Right lobe of liver (tissue), 6 donors: ENCODE data around the gene KRTAP10-12. TPM values are rescaled to one million over a fixed set of nuclear protein-coding genes. Genes with fewer than 3 reads are reported as not detected.

Experiments
- ATAC-seq, 4 donors: fragments of 200-7000 bp; cut with Tn5 transposase; one replicate each; pipeline ENCODE4 v1.9.1; 2020; ENCODE audit warnings: mild to moderate bottlenecking in 4 of 4, moderate library complexity in 4 of 4
- DNase-seq, 3 donors: peaks; one replicate each; pipeline ENCODE4 v3.0.0-alpha.2; 2020
- H3K27ac ChIP-seq, 3 donors: fragments of 200-600 bp; one replicate each; pipeline ENCODE4 v1.8.0; 2022
- H3K27me3 ChIP-seq, 2 donors: fragments of 200-600 bp; one replicate each; pipeline ENCODE4 v1.8.0; 2022
- H3K36me3 ChIP-seq, 4 donors: fragments of 200-600 bp; sonication (generic) in 1 of 4; one replicate each; pipeline versions ENCODE4 v1.5.1 to v1.8.0; 2017 to 2022; ENCODE audit warnings: control low read depth in 1 of 4
- H3K4me1 ChIP-seq, 4 donors: fragments of 200-600 bp; sonication (generic) in 1 of 4; one replicate each; pipeline versions ENCODE4 v1.5.1 to v1.8.0; 2017 to 2022; ENCODE audit warnings: control low read depth in 1 of 4
- H3K4me3 ChIP-seq, 3 donors: fragments of 200-600 bp; one replicate each; pipeline ENCODE4 v1.8.0; 2022
- H3K9me3 ChIP-seq, 4 donors: fragments of 200-600 bp; sonication (generic) in 1 of 4; one replicate each; pipeline versions ENCODE4 v1.5.1 to v1.8.0; 2017 to 2022; ENCODE audit warnings: control low read depth in 1 of 4
- POLR2A ChIP-seq: fragments of 450-650 bp; IDR thresholded peaks from one replicate; pipeline ENCODE4 v1.6.1; 2017; ENCODE audit warnings: antibody characterized with exemption, mild to moderate bottlenecking
- WGBS: methylation state at CpG from one replicate; pipeline ENCODE4 v1.1.6; 2018; ENCODE audit warnings: low coverage, low lambda C conversion rate; ENCODE audit not compliant: insufficient coverage; ENCODE audit errors: missing lambda C conversion rate; 5-methylcytosine and 5-hydroxymethylcytosine counted together
- intact Hi-C, 2 donors: fragments of 100-400 bp; cut with DNase I; formaldehyde crosslinking; loops; one replicate each; pipeline versions ENCODE4 v1.11.2 to v1.14.1; 2022
- total RNA-seq, 6 experiments: library from RNA; depleted of rRNA in 2 of 6; stranded (reverse); fragments of >200 nt in 2 of 6; fragmentation: NEBNext Ultra II Directional in 3 of 6; extraction: Animal tissue kit (Norgen Biotek cat#: 25700) in 3 of 6; gene quantifications; one replicate each; pipeline versions ENCODE4 v1.1.0 to v1.2.4, GENCODE V29; 2016 to 2023
- TF ChIP-seq, protein P1 (sequence below), 4 donors: fragments of 200-600 bp in 3 of 4; fragments of 450-650 bp in 1 of 4; IDR thresholded peaks; one replicate each; pipeline versions ENCODE4 v1.5.1 to v1.8.0; 2016 to 2022; ENCODE audit warnings: antibody characterized with exemption in 4 of 4, mild to moderate bottlenecking in 2 of 4
- donor health status: DM: no; HTN: yes; CAD: no.
- donor health status: DM: no; HTN: no; CAD: no.
- donor health status: DM: no; HTN: no; CAD: no.
- donor health status: DM: no; HTN: yes; CAD: no.
- donor health status: DM: no; HTN: yes; CAD: no.

KRTAP10-12 gene
- total RNA-seq, 6 experiments from 2014 or later, result not detected

DNA sequence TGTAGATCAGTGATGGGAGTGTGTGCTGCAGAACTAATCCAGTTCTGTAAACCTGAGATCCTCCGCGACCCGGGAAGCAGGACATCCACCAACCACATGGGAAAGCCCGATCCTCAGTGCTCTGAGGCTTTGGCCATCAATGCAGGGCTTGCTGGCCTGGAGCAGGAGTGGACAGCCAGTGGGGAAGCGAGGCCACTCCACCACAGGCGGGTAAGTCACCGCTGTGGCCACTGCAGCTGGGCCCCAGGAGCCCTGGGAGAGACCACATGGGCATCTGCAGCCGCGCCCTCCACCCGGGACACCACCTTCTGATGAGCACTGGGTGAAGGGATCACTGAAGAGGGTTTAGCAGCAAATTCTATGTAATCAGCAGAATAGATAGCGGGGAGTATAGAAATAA, 15.8 kb upstream of the KRTAP10-12 start:
- intact Hi-C loops, result no loop called here
- H3K27ac ChIP-seq, result no peak overlapping the region
- TF ChIP-seq, protein P1, sequence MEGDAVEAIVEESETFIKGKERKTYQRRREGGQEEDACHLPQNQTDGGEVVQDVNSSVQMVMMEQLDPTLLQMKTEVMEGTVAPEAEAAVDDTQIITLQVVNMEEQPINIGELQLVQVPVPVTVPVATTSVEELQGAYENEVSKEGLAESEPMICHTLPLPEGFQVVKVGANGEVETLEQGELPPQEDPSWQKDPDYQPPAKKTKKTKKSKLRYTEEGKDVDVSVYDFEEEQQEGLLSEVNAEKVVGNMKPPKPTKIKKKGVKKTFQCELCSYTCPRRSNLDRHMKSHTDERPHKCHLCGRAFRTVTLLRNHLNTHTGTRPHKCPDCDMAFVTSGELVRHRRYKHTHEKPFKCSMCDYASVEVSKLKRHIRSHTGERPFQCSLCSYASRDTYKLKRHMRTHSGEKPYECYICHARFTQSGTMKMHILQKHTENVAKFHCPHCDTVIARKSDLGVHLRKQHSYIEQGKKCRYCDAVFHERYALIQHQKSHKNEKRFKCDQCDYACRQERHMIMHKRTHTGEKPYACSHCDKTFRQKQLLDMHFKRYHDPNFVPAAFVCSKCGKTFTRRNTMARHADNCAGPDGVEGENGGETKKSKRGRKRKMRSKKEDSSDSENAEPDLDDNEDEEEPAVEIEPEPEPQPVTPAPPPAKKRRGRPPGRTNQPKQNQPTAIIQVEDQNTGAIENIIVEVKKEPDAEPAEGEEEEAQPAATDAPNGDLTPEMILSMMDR (IDR thresholded peaks at IDR 0.05), result no peak
- no peak for TF ChIP-seq POLR2A
- ATAC-seq (no peak), DNase-seq (no peak)
- H3K27me3 ChIP-seq, result no peaks in the 10 kb centered on the region
- no peaks in the 10 kb centered on the region for H3K36me3 ChIP-seq
- 73% methylated on average over 4 of the region's 11 CpGs for WGBS
- H3K4me3 ChIP-seq, result no peak overlapping the region
- H3K4me1 ChIP-seq, result no peaks in the 10 kb centered on the region
- no peaks in the 10 kb centered on the region for H3K9me3 ChIP-seq

DNA sequence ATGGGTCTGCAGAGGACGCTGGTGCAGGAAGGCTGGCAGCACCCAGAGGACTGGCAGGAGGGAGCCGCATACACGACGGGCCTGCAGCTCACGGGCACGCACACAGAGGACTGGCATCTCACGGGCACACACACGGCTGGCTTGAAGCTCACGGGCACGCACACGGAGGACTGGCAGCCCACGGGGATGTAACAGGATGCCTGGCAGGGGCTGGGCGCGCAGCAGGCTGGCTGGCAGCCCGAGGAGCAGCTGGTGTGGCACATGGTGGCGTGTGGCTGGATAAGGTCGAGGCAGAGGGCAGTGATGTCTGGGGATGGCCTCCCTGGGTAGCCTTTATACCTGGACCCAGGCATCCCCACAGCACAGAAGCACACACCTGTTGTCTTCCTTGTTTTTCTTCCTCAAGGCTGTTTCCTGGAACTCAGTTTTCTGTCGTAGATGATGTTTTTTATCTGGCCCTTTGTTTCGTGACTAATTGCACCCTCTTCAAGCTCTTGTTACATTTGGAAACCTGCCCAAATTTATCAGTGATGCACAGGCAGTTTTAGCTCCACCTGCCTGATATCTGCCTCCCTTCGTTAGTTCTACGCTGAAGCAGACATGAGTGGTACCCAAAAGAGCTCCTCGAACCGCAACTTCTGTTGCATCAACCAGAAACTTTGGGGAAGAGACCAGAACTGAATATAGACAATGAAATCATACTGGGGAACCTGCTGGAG, 15.0 kb upstream of the KRTAP10-12 start, which contains the start of gene KRTAP12-1:
Gene KRTAP12-1, minus strand, starts transcription at position 303 of the 719 bp plus-strand sequence. Its CDS starts 40 bp downstream, at position 263.
- H3K4me3 ChIP-seq, result no peak within 1 kb of the TSS
- no peak for DNase-seq
- no peak for ATAC-seq
- TF ChIP-seq, protein P1 (IDR thresholded peaks at IDR 0.05), result no peak
- no peak for TF ChIP-seq POLR2A
- H3K27ac ChIP-seq, result no peak within 1 kb of the TSS
- H3K36me3 ChIP-seq, result no peaks in the 10 kb centered on the region
- intact Hi-C loops, result no loop called here
- no peaks in the 10 kb centered on the region for H3K9me3 ChIP-seq
- WGBS, result 56% methylated on average over 7 of the region's 23 CpGs
- H3K4me1 ChIP-seq, result no peaks in the 10 kb centered on the region
- no peaks in the 10 kb centered on the region for H3K27me3 ChIP-seq

DNA sequence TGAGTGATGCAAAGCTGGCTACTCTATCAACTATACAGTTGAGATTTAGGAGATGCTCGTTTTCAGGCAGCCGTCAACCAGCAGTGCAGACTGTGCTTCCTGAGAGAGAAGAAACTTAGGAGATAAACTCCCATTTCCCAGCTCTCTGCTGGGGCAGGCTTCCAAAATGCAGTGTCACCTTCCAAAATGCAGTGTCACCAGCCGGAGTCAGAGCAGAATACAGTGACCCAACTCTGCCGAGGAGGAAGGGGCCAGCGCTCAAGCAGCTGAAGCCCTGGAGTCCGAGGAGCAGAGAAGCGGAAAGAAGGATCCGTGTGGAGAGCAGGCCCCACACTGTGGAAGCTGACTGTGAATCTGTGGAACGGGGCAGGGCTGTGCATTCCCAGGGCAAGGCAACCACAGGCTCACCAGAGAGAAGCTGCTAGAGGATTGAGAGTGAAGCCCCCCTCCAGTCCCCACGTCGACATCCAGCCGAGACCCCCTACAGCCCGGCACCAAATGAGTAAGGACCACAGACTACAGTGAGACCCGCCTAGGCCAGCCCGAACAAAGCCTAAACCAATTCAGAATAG, 14.3 kb upstream of the KRTAP10-12 start:
- ATAC-seq (no peak), DNase-seq (no peak)
- H3K27ac ChIP-seq, result no peak overlapping the region
- H3K36me3 ChIP-seq, result no peaks in the 10 kb centered on the region
- H3K4me3 ChIP-seq, result no peak overlapping the region
- TF ChIP-seq, protein P1 (IDR thresholded peaks at IDR 0.05), result no peak
- TF ChIP-seq POLR2A, result no peak
- no peaks in the 10 kb centered on the region for H3K27me3 ChIP-seq
- no peaks in the 10 kb centered on the region for H3K9me3 ChIP-seq
- H3K4me1 ChIP-seq, result no peaks in the 10 kb centered on the region
- intact Hi-C loops, result no loop called here
- WGBS, result 35% methylated on average over 5 of the region's 15 CpGs

DNA sequence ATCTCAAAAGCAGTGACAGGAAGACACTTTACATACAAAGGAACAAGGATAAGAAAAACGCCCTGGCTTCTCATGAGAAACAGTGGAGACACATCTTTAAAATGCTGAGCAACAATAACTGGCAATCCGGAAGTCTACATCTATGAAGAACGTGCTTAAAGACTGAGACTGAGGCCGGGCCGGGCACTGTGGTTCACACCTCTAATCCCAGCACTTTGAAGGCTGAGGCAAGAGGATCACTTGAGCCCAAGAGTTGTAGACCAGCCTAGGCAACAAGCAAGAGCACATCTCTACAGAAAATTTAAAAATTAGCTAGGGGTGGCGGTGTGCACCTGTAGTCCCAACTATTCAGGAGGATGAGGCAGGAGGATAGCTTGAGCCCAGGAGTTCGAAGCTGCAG, 12.9 kb upstream of the KRTAP10-12 start:
- WGBS, result 47% methylated on average over 3 of the region's 7 CpGs
- Histone ChIP-seq H3K4me1 (no peaks in the 10 kb centered on the region), H3K4me3 (no peak overlapping the region), H3K27ac (no peak overlapping the region), H3K36me3 (no peaks in the 10 kb centered on the region), H3K9me3 (no peaks in the 10 kb centered on the region), H3K27me3 (no peaks in the 10 kb centered on the region)
- TF ChIP-seq, protein P1 (IDR thresholded peaks at IDR 0.05), result no peak
- no peak for TF ChIP-seq POLR2A
- intact Hi-C loops, result no loop called here
- no peak for ATAC-seq
- no peak for DNase-seq
